ENCODE data around the gene S100A8.

The S100A8 gene

GRCh38 chr1:153368495-153368894 lies 22.4 kb downstream of the S100A8 start:
- Histone ChIP-seq H3K27ac (no peak overlapping the region), H3K4me2 (ENCODE audit: low read length) (no peak overlapping the region), H3K4me1 (no peaks in the 10 kb centered on the region), H3K4me3 (ENCODE audit: low read depth, low read length) (no peak overlapping the region), H3K9ac (no peak overlapping the region), H3K9me3 (ENCODE audit: control insufficient read depth, low read length) (no peaks in the 10 kb centered on the region), H3K27me3 (ENCODE audit: control insufficient read depth, insufficient read depth, low read length) (no peaks in the 10 kb centered on the region), H2AFZ (no peak overlapping the region), H3K36me3 (ENCODE audit: control insufficient read depth, insufficient read depth, low read length) (no peaks in the 10 kb centered on the region), H3K79me2 (no peaks in the 10 kb centered on the region)
- no peak for TF ChIP-seq CTCF (IDR thresholded peaks at IDR 0.05)

GRCh38 chr1:153367090-153367489 lies 23.8 kb downstream of the S100A8 start:
- H3K79me2 ChIP-seq: no peaks in the 10 kb centered on the region
- no peak overlapping the region for H2AFZ ChIP-seq
- no peaks in the 10 kb centered on the region for H3K36me3 ChIP-seq (ENCODE audit: control insufficient read depth, insufficient read depth, low read length)
- no peaks in the 10 kb centered on the region for H3K9me3 ChIP-seq (ENCODE audit: control insufficient read depth, low read length)
- no peak overlapping the region for H3K4me2 ChIP-seq (ENCODE audit: low read length)
- H3K27ac ChIP-seq: no peak overlapping the region
- H3K9ac ChIP-seq: no peak overlapping the region
- TF ChIP-seq CTCF (IDR thresholded peaks at IDR 0.05): no peak
- no peaks in the 10 kb centered on the region for H3K4me1 ChIP-seq
- no peaks in the 10 kb centered on the region for H3K27me3 ChIP-seq (ENCODE audit: control insufficient read depth, insufficient read depth, low read length)
- no peak overlapping the region for H3K4me3 ChIP-seq (ENCODE audit: low read depth, low read length)

- no peak overlapping the region for H3K27ac ChIP-seq
- no peaks in the 10 kb centered on the region for H3K4me1 ChIP-seq
- H3K9ac ChIP-seq: no peak overlapping the region
- no peak overlapping the region for H3K4me2 ChIP-seq (ENCODE audit: low read length)
- no peaks in the 10 kb centered on the region for H3K27me3 ChIP-seq (ENCODE audit: control insufficient read depth, insufficient read depth, low read length)
- no peaks in the 10 kb centered on the region for H3K36me3 ChIP-seq (ENCODE audit: control insufficient read depth, insufficient read depth, low read length)
- no peak overlapping the region for H2AFZ ChIP-seq
- H3K79me2 ChIP-seq: no peaks in the 10 kb centered on the region
- H3K4me3 ChIP-seq (ENCODE audit: low read depth, low read length): no peak overlapping the region
- TF ChIP-seq CTCF (IDR thresholded peaks at IDR 0.05): no peak
- no peaks in the 10 kb centered on the region for H3K9me3 ChIP-seq (ENCODE audit: control insufficient read depth, low read length)
Measured at GRCh38 chr1:153366261-153366660, 24.6 kb downstream of the S100A8 start.

GRCh38 chr1:153365696-153366095 lies 25.2 kb downstream of the S100A8 start:
- H3K4me2 ChIP-seq (ENCODE audit: low read length): no peak overlapping the region
- no peak overlapping the region for H3K27ac ChIP-seq
- no peak overlapping the region for H2AFZ ChIP-seq
- H3K27me3 ChIP-seq (ENCODE audit: control insufficient read depth, insufficient read depth, low read length): no peaks in the 10 kb centered on the region
- no peaks in the 10 kb centered on the region for H3K9me3 ChIP-seq (ENCODE audit: control insufficient read depth, low read length)
- H3K36me3 ChIP-seq (ENCODE audit: control insufficient read depth, insufficient read depth, low read length): no peaks in the 10 kb centered on the region
- no peaks in the 10 kb centered on the region for H3K4me1 ChIP-seq
- no peaks in the 10 kb centered on the region for H3K79me2 ChIP-seq
- H3K4me3 ChIP-seq (ENCODE audit: low read depth, low read length): no peak overlapping the region
- no peak overlapping the region for H3K9ac ChIP-seq
- no peak for TF ChIP-seq CTCF (IDR thresholded peaks at IDR 0.05)

- no peaks in the 10 kb centered on the region for H3K9me3 ChIP-seq (ENCODE audit: control insufficient read depth, low read length)
- no peaks in the 10 kb centered on the region for H3K36me3 ChIP-seq (ENCODE audit: control insufficient read depth, insufficient read depth, low read length)
- no peak overlapping the region for H3K4me2 ChIP-seq (ENCODE audit: low read length)
- no peaks in the 10 kb centered on the region for H3K79me2 ChIP-seq
- no peaks in the 10 kb centered on the region for H3K4me1 ChIP-seq
- H3K4me3 ChIP-seq (ENCODE audit: low read depth, low read length): no peak overlapping the region
- H3K27ac ChIP-seq: no peak overlapping the region
- no peak overlapping the region for H2AFZ ChIP-seq
- no peaks in the 10 kb centered on the region for H3K27me3 ChIP-seq (ENCODE audit: control insufficient read depth, insufficient read depth, low read length)
- H3K9ac ChIP-seq: no peak overlapping the region
- TF ChIP-seq CTCF (IDR thresholded peaks at IDR 0.05): no peak
Measured at GRCh38 chr1:153364766-153365666, 25.9 kb downstream of the S100A8 start.

Data from parathyroid adenoma (tissue), 2 donors.